DMS114 treated with DMSO at 0.1 percent for 48 hours (cell line): ENCODE measurements around the gene MRPS7.

Experiments
- DNase-seq: peaks from one replicate; lab custom pipeline; 2025; ENCODE audit not compliant: unreplicated experiment; lab: John Stamatoyannopoulos, UW

MRPS7 gene

DNA sequence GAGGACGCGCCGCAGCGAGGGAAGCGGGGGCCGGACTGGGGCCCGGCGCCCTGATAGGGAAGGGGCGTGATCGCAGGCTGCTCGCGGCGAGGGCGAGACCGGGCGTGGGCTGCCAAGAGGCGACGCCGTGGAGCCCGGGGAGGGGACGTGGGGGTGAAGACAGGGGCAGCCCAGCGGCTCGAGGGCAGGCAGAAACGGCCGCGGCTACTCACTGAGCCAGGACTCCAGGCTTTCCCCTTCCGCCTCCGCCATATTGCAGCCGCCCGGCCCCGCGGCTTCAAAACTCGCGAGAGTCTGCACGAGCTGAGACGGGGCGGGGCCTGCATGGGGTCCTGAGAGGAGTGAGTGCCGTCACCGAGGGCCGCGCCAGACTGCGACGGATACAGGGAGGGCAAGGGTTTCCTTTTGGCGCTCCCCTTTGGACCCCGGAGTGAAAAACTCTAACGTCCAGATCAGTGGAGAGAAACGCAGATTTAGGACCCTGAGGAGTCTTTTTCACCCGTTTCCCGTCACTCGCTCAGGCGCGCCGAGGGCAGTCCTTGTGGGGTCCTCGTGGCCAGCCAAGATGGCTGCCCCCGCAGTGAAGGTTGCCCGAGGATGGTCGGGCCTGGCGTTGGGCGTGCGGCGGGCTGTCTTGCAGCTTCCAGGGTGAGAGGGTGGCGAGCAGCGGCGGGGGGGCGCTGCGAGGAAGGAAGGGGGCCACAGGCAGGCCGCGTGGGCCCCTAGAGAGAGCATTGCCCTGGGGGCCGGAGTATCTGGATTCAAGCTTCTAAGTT lies at the start of gene MRPS7, which contains the start of gene GGA3:
Gene MRPS7 (plus strand): TSS at position 544 of the 776 bp plus-strand sequence. CDS start 22 bp downstream, at position 566.
Gene GGA3 (minus strand): TSS at position 271 of the 776 bp plus-strand sequence. CDS start 19 bp downstream, at position 252.
- DNase-seq: peak; percentile 89

DNA sequence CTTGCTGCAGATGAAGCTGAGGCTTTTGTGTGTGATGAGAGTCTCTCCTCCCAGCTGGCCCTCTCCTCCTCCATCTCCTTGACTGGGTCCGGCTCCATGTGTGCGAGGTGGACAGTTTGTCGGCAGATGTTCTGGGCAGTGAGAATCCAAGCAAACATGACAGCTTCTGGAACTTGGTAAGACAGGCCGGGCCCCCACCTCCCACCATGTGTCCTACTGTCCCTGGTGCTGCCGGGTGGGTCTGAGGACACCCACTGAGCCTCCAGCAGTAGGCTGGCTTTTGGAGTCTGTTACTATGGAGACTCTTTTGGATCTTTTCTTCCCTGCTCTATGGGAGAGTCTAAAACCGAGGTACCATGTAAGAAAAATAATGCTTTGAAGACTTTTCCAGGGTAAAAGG lies 43.5 kb upstream of the MRPS7 start:
- no peak for DNase-seq

DNA sequence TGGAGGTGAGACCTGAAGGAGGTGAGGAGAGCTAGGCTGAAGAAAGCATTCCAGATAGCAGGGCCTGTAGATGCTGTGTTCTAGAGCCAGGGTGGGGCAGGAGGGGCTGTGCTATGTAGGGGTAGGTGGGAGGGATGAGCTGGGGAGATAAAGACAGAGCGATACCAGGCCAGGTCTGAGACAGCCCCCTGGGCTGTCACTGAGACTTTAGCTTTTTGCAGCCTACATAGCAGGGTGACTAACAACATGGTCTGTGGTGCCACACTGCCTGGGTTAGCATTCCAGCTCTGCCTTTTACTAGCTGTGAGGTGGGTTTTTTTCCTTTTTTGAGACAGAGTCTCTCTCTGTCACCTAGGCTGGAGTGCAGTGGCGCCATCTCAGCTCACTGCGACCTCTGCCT lies 41.9 kb upstream of the MRPS7 start:
- no peak for DNase-seq

DNA sequence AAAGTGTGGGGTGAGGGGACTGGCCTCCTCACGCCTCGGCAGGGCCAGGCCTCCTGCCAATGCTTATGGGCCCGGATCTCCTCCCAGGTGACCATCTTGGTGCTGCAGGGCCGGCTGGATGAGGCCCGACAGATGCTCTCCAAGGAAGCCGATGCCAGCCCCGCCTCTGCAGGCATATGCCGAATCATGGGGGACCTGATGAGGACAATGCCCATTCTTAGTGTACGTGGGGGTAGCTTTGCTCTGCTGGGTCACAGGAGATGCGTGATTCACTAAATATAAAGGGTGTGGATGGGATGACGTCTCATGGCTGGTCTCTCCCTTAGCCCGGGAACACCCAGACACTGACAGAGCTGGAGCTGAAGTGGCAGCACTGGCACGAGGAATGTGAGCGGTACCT lies 36.7 kb upstream of the MRPS7 start:
- no peak for DNase-seq

DNA sequence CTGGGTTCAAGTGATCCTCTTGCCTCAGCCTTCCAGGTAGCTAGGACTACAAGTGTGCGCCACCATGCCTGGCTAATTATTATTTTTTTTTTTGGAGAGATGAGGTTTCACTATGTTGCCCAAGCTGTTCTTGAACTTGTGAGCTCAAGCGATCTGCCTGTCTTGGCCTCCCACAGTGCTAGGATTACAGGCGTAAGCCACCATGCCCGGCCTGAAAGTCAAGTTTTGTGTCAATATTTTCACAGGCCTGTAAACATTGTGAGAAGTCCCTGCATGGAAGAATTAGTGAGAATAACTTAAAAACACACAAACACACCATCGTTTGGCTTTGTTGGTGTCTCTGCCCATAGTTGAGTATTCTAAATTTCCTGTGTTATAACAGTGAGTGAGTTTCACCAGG lies 34.0 kb upstream of the MRPS7 start:
- no peak for DNase-seq

DNA sequence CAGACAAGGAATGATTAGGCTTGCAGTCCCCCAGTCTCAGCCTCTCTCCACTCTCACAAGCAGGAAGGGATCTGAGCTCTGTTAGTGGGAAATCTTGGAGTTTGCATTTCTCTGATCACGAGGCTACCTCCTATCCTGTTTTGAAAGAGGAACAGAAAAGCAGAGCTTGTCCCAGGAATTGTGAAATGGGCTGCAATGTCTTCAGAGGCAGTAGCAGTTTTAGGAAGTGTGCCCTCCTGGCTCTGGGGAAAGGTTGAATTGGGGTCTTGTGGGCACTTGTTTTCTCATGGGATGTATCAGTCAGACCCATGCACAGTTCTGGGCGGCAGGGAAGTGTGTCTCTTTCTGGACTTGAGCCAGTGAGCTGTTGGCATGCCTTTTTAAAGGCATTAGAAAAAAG lies 33.4 kb upstream of the MRPS7 start:
- DNase-seq: no peak

DNA sequence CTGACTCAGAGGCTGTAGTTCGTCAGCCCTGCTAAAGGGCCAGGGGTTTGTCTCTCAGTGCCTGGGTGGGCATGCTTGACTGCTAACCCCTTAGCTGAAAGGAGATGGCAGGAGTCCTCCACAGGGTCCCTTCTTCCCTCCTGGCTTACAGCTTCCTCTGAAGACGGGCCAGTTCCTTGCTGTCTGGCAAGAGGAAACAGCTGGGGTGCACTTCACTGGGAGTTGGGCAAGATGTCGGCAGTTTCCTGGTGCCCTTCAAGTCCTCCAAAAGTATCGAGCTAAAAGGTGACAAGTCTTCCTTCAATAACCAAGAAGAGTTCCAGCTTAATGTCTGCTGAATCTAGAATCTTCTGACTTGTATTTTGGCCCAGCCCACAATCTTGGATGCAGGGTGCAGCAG lies 32.8 kb upstream of the MRPS7 start:
- DNase-seq: no peak

DNA sequence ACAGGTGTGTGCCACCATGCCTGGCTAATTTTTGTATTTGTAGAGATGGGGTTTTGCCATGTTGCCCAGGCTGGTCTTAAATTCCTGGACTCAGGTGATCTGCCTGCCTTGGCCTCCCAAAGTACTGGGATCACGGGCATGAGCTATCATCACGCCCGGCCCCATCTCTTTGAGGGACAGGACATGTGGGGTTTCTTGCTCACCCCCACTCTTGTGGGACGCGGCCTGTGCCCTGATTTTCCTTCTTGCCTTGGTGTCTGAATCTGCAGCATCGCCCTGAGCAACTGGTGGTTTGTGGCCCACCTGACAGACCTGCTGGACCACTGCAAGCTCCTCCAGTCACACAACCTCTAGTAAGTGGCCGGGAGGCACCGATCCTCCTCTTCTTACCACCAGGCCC lies 30.6 kb upstream of the MRPS7 start:
- no peak for DNase-seq

DNA sequence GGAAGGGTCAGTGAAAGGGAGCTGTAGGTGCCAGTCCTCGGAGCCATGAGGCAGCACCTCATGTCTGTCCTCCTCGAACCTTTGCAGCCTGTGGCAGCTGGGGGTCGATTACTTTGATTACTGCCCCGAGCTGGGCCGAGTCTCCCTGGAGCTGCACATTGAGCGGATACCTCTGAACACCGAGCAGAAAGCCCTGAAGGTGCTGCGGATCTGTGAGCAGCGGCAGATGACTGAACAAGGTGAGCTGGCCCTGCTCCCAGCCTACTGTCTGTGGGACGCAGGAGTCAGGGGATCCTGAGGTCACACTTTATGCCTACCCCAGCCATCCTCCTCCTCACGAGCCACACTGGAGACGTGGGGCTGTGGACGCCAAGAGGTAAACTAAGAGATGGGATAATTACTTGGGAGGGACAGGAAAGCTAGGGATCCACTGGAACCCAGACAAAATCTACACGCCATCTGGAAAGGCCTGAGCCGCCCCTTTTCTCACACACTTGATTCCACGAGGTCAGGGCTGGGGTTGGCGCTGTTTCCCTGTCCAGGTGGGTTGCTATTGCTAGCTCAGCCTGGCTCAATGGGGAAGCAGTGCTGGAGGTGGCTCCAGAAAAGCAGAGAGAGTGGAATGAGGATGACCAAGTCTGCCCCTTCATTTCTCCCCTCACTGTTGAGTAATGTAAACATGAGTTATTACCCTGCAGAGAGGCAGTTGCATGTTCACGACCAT lies 29.8 kb upstream of the MRPS7 start:
- DNase-seq: no peak

DNA sequence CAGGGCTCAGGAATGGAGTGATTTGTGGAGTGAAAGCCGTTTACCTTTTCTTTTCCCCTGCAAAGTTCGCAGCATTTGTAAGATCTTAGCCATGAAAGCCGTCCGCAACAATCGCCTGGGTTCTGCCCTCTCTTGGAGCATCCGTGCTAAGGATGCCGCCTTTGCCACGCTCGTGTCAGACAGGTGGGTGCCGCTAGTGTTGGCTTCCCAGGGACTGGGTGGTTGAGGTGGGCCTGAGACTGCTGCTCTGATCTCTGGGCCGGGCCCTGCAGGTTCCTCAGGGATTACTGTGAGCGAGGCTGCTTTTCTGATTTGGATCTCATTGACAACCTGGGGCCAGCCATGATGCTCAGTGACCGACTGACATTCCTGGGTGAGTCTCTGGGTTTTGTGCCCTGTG lies 28.9 kb upstream of the MRPS7 start:
- no peak for DNase-seq

DNA sequence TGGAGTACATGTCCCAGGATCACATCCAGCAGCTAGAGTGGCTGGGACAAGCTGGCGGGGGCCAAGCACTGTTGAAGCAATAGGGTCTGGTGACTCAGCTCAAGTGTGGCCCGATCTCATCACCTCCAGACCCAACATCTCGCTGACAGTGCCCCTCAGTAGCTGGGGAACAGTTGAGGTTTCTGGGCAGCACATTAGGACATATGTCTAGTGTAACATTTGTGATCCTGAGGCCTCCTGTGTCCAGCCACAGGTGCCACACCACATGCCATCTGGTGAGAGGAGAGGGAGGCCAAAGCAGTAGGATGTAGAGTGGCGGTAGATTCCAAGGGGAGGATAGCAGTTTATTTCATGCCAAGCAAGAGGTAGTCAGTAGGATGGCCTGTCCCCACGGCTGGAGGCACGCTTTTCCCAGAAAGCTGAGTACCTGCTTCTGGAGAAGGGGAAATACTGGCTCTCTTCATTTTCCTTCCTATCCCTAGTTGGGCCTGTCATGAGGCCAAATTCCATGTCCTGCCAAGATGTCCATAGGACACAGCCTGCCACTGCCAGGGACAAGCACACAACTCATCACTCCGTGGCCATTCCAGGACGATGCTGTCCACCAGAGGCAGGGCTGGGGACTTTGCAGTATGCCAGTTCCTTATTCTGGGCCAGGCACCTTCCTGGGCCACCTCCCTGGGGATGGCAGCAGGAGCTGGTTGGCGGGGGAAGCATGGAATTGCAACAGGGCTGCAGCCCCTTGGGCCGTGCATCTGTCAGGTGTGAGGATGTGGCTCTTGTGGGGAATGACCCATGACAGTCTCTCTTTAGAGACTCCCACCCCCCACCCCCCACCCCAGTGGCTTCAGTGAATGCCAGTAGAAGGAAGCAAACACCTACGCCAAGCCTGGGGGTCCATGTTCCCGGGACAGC lies 24.3 kb upstream of the MRPS7 start:
- DNase-seq: no peak

DNA sequence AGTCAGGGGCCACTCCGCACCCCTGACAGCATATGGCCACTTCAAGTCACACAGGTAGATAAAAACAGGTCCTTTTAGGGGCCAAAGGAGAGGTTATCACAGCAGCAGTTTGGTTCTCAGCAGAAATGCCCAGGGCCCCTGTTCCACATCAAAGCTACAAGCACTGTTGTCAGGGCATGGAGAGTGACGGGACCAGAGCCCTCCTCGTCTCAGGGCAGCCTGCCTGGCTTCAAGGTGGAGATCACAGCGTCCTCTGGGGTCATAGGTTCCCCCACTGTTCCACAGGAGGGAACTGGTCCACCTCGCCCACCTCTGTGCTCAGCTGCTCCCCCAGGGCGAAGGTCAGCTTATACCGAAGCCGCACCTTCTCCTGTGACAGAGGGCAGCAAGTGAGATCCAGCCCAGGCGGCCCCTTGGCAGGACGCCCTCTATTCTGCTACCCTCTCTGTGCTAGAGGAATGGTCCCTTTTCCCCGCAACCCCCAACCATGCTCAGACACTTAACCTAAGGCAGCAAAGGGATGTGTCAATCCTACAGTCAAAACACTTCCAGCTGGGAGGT lies 23.6 kb upstream of the MRPS7 start:
- DNase-seq: no peak

DNA sequence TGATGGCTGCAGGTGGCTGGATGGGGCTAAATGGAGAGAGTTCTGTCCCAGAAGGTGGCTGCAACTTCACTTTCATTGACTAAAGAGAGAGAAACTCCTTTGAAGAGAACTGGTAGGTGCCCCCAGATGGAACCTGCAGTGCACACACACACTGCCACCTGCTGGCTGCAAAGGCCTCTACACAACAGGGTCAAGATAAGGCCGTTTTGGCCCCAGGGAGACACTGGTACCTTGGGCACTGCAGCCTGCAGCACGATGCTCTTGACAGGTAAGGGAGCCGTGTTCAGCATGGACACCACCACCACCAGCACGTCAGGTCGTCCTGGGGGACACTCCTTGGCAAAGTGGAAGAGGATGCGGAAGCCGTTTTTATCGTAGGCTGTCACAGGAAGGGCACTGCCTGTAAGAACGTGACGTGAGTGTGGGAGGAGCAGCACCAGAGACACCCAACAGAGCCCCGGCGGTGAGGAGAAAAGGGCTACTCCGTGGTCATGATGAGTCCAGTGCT lies 22.9 kb upstream of the MRPS7 start:
- DNase-seq: peak; percentile 27

DNA sequence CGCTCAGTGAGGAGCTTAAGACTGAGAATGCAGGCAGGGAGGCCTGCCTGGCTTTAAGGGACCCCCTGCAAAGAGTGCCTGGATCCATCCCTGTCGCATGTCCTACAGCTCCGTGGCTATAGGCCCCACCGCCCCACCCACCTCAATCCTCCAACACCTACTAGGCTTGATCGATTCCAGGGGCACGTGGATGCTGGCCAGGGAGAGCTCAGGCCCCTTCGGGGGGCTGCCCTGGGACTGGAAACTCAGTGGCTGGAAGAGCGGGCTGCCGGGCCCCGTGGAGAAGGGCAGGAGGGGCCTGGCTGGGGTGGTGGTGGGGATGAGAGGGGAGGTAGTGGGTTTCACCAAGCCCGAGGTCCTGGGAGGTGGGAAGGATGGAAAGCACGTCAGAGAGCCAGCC lies 22.5 kb upstream of the MRPS7 start:
- no peak for DNase-seq

DNA sequence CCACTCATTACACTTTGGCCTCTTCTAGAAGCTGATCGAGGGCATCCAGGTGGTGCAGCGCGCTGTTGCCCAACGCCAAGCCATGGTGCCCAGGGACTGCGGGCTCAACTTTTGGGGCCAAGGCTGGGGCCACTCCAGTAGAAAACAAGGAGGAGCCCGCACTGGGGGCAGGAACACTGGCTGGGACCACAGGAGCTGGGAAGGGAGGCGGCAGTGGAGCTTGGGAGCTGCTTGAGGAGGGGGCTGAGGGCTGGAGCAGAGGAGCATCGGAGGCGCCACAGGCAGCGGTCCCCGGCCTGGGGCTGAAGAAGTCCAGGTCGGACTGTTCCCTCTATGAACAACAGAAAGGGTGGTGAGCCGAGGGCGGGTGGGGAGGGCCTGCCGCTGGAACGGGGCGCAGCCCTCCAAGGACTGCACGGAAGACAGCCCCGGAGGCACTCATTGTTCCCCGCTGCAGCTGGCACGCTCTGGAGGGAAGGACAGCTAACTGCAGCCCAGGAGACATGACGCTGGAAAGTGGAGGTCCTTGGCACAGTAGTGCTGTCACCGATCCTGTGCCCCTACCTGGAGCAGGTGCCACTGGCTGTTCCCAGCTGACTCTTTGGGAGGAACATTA lies 21.8 kb upstream of the MRPS7 start:
- no peak for DNase-seq

DNA sequence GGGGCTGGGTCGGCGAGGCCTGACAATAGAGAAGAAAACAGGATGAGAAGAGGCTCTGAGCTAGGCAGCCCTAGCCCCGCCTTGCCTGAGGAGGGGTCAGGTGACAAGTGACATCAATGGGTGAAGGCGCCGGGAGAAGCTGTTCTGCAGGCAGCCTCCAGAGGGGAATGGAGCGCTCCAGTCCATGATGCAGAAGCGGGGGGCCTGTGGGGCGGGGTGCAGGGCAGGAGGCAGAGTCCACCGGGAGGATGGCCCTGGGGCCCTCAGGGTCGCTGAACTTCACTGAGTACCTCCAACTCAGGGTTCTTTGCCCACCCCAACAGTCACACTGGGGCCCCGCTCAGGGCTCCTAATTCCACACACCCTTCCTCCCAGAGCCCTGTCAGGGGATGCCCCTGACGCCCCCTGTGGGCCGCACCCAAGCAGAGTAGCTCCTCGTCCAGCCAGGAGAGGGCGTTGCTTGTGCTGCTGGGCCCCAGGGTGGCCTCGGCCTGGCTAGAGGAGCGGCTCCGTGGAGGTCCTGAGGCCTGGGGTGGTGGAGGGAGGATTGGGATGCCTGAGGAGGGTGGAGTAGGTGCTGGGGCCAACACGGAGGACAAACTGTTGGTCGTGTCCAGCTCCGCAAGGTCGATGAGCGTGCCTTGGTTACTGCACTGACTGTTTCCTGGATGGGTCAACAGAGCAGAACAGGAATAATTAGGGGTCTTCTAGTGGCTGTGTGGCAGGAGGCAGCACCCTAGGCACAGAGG lies 21.1 kb upstream of the MRPS7 start:
- DNase-seq: peak; percentile 30

DNA sequence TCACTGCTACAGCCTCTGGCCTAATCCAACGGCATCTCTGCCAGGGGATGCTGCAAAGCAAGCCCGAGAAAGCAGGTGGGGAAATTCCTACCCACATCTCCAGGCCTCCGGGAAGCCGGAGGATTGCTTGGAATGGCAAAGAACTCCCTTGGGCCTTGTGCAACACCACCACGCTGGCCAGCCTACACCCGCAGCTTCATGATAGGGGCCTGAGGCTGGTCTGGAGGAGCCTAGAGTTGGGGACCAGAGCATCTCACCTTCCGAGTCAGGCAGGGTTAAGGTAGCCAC lies 20.6 kb upstream of the MRPS7 start:
- DNase-seq: no peak

DNA sequence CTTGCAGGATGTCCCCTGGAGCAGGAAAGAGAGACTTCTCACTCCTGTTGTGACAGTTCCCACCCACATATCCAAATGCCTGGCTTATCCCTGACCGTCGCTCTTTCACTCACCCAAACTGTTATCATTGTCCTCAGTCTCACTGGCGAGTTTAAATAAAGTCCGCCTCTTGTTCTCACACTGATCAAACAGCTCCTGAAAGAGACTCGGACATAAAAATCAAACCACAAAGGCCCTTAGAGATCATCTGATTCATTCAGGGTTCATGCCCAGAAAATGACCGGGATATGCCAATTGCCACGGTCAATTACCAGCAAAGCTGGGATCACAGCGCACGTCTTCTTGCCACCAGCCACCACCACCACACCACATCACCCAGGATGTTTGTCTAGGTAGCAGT lies 20.2 kb upstream of the MRPS7 start:
- no peak for DNase-seq

DNA sequence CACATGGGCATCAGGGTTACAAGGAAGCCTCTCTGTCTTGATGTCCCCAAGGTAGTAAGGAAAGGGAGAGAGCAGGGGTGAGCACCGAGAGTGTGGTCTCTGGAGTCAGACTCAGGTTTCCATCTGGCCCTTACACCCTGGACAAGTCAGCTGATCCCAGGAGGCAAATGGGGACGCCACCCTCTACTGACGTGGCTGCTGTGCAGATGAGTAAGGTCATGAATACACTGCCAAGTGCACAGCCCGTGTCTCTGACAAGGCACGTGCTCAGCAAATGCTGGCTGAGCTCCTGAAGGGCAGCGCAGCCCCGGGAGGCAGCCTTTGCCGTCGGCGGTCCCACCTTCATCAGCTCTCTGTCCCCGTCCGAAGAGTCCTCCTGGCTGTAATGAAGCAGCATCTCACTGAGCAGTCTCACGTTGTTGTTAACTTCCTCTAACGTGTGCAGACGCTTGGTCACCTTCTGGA lies 19.7 kb upstream of the MRPS7 start:
- DNase-seq: no peak
